HG03558 (cell line): ENCODE data around the gene DRAXIN.

Experiments used
- ATAC-seq: cut with Tn5 transposase; IDR thresholded peaks from one replicate; pipeline ENCODE4 v1.9.1; 2021; ENCODE audit warnings: moderate number of reproducible peaks; ENCODE audit not compliant: unreplicated experiment; ENCODE audit errors: extremely low read depth

DRAXIN gene

GRCh38 chr1:11682799-11683198, 8.7 kb upstream of the DRAXIN start:
- ATAC-seq, result no peak

DNA sequence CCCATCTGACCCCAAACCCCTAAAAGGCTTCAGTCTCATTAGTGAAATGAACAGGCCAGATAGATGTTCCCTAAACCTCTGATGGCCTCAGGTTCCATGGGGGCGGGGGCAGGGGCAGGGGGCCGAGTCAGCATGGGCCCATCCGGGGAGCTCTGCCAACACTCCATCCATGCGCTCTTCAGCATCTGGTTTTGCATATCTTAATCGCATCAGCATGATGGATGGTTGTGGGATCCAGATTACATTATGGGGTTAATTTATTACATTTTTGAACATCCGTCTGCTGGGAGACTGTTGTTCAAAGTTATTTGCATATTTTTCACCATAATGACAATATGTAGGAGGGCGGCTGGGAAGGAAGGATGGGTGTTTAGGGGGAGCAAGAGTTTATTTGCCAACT, 7.4 kb upstream of the DRAXIN start:
- no peak for ATAC-seq

GRCh38 chr1:11685210-11685752, 6.2 kb upstream of the DRAXIN start:
- no peak for ATAC-seq

- no peak for ATAC-seq
Observed at GRCh38 chr1:11688506-11688905, 3.0 kb upstream of the DRAXIN start.

GRCh38 chr1:11690397-11691301, 861 bp upstream of the DRAXIN start:
- no peak for ATAC-seq

GRCh38 chr1:11691928-11692711, 610 bp downstream of the DRAXIN start:
- no peak for ATAC-seq

- no peak for ATAC-seq
Observed at GRCh38 chr1:11693024-11693590, 1.6 kb downstream of the DRAXIN start.

- no peak for ATAC-seq
Observed at GRCh38 chr1:11693917-11694316, 2.4 kb downstream of the DRAXIN start.

- no peak for ATAC-seq
Observed at GRCh38 chr1:11695861-11696260, 4.4 kb downstream of the DRAXIN start.

GRCh38 chr1:11697188-11697892, 5.8 kb downstream of the DRAXIN start:
- ATAC-seq, result no peak

GRCh38 chr1:11697893-11698210, 6.3 kb downstream of the DRAXIN start:
- no peak for ATAC-seq

DNA sequence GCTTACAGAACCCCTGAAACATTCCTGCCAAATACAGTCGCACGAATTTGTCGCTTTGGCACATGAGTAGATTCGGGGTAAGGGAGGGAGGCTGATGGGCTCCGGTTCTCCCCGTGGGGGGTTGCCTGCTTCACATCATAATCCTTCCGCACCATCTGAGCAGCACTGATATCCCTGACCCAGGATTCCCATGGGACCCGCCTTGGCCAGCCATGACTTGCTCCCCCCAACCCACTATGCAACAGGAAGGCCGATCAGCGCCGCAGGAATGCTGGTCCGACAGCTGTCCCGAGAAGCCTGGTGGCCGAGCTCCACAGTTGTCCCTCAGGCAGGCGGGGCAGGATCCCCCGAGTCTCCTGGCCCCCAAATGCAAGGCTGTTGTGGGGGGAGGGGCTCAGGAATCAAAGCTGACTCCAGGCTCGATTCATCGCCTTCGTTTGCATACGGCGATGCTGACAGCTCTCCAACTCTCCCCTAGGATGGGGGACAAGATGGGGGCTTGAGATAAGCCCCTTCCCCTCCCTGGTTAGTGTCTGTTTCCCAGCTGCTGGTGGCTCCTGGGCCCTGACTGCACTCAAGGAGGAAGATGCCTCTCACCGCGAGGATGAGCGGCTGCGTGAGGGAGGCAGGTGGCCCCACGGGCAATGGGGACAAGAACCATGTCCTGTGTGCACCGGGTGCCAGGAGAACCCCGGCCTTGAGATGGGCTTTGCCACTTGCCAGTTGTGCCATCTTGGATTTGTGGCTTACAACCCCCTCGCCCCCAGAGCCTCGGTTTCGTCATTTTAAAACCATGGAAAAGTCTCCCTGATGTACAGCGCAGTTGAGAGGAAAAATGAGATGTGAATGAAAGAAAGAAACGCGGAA, 9.3 kb downstream of the DRAXIN start:
- no peak for ATAC-seq

GRCh38 chr1:11701551-11701961, 10.0 kb downstream of the DRAXIN start:
- no peak for ATAC-seq

- no peak for ATAC-seq
Observed at GRCh38 chr1:11701981-11702803, 10.7 kb downstream of the DRAXIN start.

DNA sequence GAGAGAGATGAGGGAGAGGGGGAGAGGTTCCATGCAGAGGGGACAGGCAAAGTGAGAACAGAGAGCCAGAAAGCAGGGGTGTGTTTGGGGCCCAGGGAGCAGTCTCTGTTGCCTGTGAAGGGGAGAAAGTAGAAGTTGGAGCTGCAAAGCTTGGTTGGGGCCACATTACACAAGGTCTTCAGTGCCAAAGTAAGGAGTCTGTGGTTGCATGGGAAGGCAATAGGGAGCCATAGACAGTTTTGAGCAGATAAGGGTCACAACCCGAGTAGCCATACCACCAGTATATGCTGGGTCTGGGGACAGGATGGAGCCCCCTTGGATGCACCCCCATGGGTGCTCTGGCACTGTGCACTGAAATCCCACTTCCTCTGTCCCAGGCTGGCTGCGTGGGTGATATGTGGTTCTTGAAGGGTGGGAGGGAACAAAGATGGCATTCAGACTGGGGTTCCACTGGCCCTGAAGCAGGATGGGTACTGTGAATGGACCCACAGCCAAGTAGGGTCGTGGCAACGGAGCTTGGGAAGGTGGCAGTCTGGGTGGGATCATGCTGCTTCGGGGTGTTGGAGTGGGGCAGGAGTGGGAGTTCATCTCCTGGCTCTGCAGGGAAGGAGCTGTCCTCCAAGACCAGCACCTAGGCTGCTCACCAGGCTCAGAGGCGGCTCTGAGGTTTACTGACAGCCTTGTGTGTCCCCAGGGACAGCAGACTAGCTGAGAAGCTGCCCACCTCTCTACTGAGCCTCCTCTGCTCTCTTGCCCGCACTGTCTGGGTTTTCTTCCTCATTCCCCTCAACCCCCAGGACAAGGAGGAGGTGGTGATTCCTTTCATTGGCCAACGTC, 12.1 kb downstream of the DRAXIN start:
- no peak for ATAC-seq

DNA sequence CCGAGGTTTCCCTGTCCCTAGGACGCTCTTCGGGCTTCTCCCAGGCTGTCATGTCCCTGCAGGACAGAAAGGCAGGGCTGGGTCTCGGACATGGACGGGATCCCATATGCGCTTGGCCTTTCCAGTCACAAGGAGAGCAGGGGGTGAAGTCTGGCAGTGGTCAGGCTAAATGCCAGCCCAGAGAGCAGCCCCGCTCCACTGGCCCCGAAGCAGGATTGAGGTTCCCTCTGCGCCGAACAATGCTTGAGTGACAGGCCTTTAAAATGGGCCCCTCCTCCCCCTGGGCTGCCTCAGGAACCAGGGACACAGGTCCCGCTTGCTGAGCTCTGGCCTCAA, 12.7 kb downstream of the DRAXIN start:
- ATAC-seq, result no peak

DNA sequence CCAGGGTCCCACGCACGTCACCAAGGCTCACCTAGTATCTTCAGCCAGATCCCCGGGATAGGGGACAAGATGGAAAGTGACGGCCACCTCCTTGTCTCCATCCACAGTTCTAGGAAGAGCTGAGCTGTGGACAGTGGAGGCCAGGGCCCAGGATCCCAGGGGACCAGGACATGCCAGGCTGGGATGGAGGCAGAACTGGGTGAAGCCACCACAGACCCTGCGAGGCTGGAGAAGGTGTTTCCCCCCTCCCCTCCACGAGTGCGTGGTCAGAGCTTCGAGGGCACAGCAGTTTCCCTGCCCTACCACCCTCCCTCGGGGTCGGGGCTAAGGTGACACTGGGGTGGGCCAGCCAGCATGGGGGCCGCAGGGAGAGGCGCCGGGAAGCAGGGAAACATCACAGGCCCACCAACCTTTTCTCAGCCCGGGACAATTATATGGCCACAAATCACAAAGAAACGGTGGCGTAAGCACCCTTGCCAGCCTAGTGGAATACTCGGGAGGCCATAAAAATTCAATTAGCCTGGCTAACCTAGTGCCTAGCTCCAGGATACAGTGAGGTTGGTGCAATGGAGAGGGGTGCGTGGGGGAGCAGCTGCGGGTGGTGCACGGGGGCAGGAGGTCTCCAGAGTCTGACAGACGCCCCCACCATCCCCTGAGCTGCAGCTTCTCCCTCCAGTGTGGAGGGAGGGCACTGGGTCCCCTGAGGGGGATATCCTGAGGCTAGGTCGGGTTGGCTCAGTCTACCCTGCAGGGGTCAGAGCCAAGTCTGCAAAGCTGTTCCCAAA, 13.4 kb downstream of the DRAXIN start:
- ATAC-seq, result no peak
